Spleen (tissue), 11 donors: ENCODE data around the gene RPS19BP1. TPM values are rescaled to one million over a fixed set of nuclear protein-coding genes. Genes with fewer than 3 reads are reported as not detected.

ENCODE experiments used
- DNase-seq: peaks from one replicate; pipeline ENCODE4 v3.0.0-alpha.2; 2020
- H3K27ac ChIP-seq, 8 donors: fragments of 200-600 bp; sonication (generic) in 7 of 8; 1 replicate in 4 of 8; 2 replicates in 4 of 8; pipeline versions ENCODE4 v1.5.0 to v1.8.0; 2016 to 2021; ENCODE audit warnings: inconsistent platforms in 4 of 8, mild to moderate bottlenecking in 4 of 8, moderate library complexity in 1 of 8
- H3K27me3 ChIP-seq, 7 donors: fragments of 200-600 bp; sonication (generic) in 6 of 7; replicated peaks in 1 of 7; 1 replicate in 4 of 7; 2 replicates in 3 of 7; pipeline versions ENCODE4 v1.5.0 to v1.8.0; 2016 to 2021; ENCODE audit warnings: inconsistent platforms in 3 of 7, mild to moderate bottlenecking in 1 of 7
- H3K36me3 ChIP-seq, 6 donors: fragments of 200-600 bp; sonication (generic) in 5 of 6; 1 replicate in 4 of 6; 2 replicates in 2 of 6; pipeline versions ENCODE4 v1.5.0 to v1.8.0; 2016 to 2021; ENCODE audit warnings: inconsistent platforms in 2 of 6
- H3K4me1 ChIP-seq, 6 donors: fragments of 200-600 bp; sonication (generic) in 5 of 6; 1 replicate in 3 of 6; 2 replicates in 3 of 6; pipeline versions ENCODE4 v1.5.0 to v1.8.0; 2016 to 2021; ENCODE audit warnings: inconsistent platforms in 3 of 6
- H3K4me3 ChIP-seq, 8 donors: fragments of 200-600 bp; sonication (generic) in 7 of 8; 1 replicate in 4 of 8; 2 replicates in 4 of 8; pipeline versions ENCODE4 v1.5.0 to v1.8.0; 2016 to 2021; ENCODE audit warnings: inconsistent platforms in 4 of 8, mild to moderate bottlenecking in 4 of 8, moderate library complexity in 2 of 8
- H3K9me3 ChIP-seq, 8 donors: fragments of 200-600 bp; sonication (generic) in 7 of 8; 1 replicate in 4 of 8; 2 replicates in 4 of 8; pipeline versions ENCODE4 v1.5.0 to v1.8.0; 2016 to 2021; ENCODE audit warnings: inconsistent platforms in 4 of 8
- POLR2A ChIP-seq, 3 donors: fragments of 450-650 bp; IDR thresholded peaks; one replicate each; pipeline ENCODE4 v1.5.1; 2017; ENCODE audit warnings: antibody characterized with exemption in 3 of 3, mild to moderate bottlenecking in 1 of 3
- POLR2AphosphoS5 ChIP-seq, 3 donors: sonication (generic); formaldehyde crosslinking; IDR thresholded peaks; one replicate each; pipeline ENCODE4 v1.5.1; 2017; ENCODE audit warnings: antibody characterized with exemption in 3 of 3
- WGBS, 5 donors: extraction: QIAGEN DNeasy Blood & Tissue Kit in 3 of 5; methylation state at CpG; one replicate each; pipeline versions ENCODE4 v1.1.5 to v1.1.7; 2013 to 2018; 5-methylcytosine and 5-hydroxymethylcytosine counted together
- intact Hi-C: fragments of 100-400 bp; cut with DNase I; formaldehyde crosslinking; loops from one replicate; pipeline ENCODE4 v1.15.0; 2023; ENCODE audit warnings: low total_unique reads
- polyA plus RNA-seq, 3 donors: library from polyadenylated mRNA; stranded (reverse); fragments of 200-250 nt; gene quantifications; one replicate each; pipeline ENCODE4 v1.2.1, GENCODE V29; 2013
- total RNA-seq, 7 donors: library from RNA; depleted of rRNA in 3 of 7; stranded (reverse); fragments of >200 nt in 3 of 7; fragmentation: NEBNext Ultra II Directional in 4 of 7; extraction: Animal tissue kit (Norgen Biotek cat#: 25700) in 4 of 7; gene quantifications; one replicate each; pipeline versions ENCODE4 v1.1.0 to v1.2.1, GENCODE V29; 2016 to 2021
- TF ChIP-seq, protein P1 (sequence below), 11 experiments: fragments of 200-600 bp in 7 of 11; fragments of 450-650 bp in 4 of 11; sonication (generic) in 4 of 11; IDR thresholded peaks in 8 of 11; conservative IDR thresholded peaks in 3 of 11; 1 replicate in 7 of 11; 2 replicates in 4 of 11; pipeline versions ENCODE4 v1.4.0 to v1.8.0; 2016 to 2021; ENCODE audit warnings: antibody characterized with exemption in 11 of 11, inconsistent platforms in 4 of 11, mild to moderate bottlenecking in 1 of 11
- donor health status: healthy with polysubstance abuse.
- donor health status: DM: no; HTN: no; CAD: no; lungs with moderate emphysema.
- donor health status: DM: no; HTN: no; CAD: no.
- donor health status: Bipolar disorder and iron deficiency.
- donor health status: healthy.
- donor health status: DM: no; HTN: no; CAD: no.
- donor health status: DM: yes; HTN: yes; CAD: no.

The RPS19BP1 gene
- total and polyA plus RNA-seq, 10 donors, result 55.8 to 210 (median 96.6) TPM

DNA sequence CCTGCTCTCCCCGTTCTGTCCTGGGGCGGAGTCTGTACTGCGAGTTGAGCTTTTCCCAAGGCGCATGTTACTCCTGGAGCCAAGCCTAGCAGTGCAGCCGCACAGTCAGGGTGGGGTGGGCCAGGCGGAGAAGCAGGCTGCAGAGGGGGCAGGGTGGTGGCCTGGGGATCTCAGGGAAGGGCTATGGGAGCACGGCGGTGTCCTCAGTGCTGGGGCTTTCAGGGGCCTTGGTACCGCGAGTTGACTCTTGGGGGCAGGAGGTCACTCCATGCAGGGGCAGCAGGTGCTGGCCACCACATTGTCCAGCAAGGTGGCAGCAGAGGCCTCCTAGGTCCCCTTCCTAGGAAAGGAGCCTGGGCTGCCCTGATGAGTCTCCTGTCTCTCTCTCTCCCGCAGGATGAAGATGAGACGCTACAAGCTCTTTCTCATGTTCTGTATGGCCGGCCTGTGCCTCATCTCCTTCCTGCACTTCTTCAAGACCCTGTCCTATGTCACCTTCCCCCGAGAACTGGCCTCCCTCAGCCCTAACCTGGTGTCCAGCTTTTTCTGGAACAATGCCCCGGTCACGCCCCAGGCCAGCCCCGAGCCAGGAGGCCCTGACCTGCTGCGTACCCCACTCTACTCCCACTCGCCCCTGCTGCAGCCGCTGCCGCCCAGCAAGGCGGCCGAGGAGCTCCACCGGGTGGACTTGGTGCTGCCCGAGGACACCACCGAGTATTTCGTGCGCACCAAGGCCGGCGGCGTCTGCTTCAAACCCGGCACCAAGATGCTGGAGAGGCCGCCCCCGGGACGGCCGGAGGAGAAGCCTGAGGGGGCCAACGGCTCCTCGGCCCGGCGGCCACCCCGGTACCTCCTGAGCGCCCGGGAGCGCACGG is 45.4 kb downstream of the RPS19BP1 start:
- TF ChIP-seq, protein P1, sequence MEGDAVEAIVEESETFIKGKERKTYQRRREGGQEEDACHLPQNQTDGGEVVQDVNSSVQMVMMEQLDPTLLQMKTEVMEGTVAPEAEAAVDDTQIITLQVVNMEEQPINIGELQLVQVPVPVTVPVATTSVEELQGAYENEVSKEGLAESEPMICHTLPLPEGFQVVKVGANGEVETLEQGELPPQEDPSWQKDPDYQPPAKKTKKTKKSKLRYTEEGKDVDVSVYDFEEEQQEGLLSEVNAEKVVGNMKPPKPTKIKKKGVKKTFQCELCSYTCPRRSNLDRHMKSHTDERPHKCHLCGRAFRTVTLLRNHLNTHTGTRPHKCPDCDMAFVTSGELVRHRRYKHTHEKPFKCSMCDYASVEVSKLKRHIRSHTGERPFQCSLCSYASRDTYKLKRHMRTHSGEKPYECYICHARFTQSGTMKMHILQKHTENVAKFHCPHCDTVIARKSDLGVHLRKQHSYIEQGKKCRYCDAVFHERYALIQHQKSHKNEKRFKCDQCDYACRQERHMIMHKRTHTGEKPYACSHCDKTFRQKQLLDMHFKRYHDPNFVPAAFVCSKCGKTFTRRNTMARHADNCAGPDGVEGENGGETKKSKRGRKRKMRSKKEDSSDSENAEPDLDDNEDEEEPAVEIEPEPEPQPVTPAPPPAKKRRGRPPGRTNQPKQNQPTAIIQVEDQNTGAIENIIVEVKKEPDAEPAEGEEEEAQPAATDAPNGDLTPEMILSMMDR (IDR thresholded peaks at IDR 0.05 in 8 of 11, conservative IDR thresholded peaks at IDR 0.05 in 3 of 11), result no peak
- no peak for TF ChIP-seq POLR2AphosphoS5 (IDR thresholded peaks at IDR 0.05)
- no peak for TF ChIP-seq POLR2A (IDR thresholded peaks at IDR 0.05)
- Histone ChIP-seq H3K4me1 (peaks cover 6 to 16% (median 11%) of the 10 kb centered on the region in 6 donors), H3K27me3 (no peaks in the 10 kb centered on the region), H3K4me3 (no peak overlapping the region), H3K9me3 (no peaks in the 10 kb centered on the region), H3K36me3 (peaks cover 0 to 19% (median 4%) of the 10 kb centered on the region in 6 donors), H3K27ac (no peak overlapping the region)
- no peak for DNase-seq
- WGBS, 5 donors, result 88 to 96% (median 93%) methylated on average over 30 to 45 of the region's 45 CpGs
- intact Hi-C loops, result no loop called here

DNA sequence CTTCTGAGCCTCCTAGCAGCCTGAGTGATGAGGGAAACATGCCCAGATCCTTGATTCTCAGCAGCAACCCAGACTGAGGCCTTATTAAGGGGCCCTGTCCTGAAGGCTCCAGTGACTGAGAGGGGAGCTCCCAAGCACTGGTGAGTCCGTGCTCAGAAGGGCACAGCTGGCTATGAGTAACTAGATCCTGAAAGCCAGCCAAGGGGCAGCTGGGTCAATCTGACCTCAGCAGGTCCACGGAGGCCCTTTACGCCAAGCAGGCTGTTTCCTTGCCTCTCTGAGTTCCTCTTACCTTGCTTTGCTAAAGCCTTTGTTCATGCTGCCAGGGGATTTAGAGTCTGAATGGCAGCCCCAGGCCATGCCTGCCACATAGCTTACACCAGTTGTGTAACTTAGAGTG is 49.8 kb downstream of the RPS19BP1 start:
- Histone ChIP-seq H3K36me3 (peaks cover 0 to 11% (median 2%) of the 10 kb centered on the region in 6 donors), H3K4me1 (no peaks in the 10 kb centered on the region), H3K27ac (no peak overlapping the region), H3K4me3 (no peak overlapping the region), H3K27me3 (no peaks in the 10 kb centered on the region), H3K9me3 (no peaks in the 10 kb centered on the region)
- 74 to 84% (median 77%) methylated on average over 3 of the region's 3 CpGs for WGBS, 5 donors
- intact Hi-C loops, result no loop called here
- TF ChIP-seq, protein P1 (IDR thresholded peaks at IDR 0.05 in 8 of 11, conservative IDR thresholded peaks at IDR 0.05 in 3 of 11), result no peak
- no peak for TF ChIP-seq POLR2A (IDR thresholded peaks at IDR 0.05)
- TF ChIP-seq POLR2AphosphoS5 (IDR thresholded peaks at IDR 0.05), result no peak
- no peak for DNase-seq

DNA sequence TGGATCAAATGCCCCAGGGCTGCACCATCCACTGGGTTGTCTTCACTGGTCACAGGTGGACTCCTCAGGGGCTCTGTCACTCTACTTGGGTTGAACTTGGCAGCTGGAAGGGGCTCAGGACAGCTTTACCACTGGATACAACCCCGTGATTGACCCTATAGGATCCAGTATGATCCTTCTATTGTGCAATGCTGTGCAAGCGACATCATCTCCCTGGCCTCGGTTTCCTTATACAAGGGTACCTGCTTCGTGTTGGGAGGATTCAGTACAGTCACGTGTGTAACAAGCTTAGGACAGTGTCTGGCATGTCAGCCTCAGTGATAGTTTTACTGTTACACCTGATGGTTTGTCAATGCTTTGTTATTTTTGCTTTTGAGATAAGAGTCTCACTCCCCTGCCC is 51.0 kb downstream of the RPS19BP1 start:
- Histone ChIP-seq H3K4me1 (no peaks in the 10 kb centered on the region), H3K27me3 (no peaks in the 10 kb centered on the region), H3K36me3 (peaks cover 0 to 9% (median 0%) of the 10 kb centered on the region in 6 donors), H3K4me3 (no peak overlapping the region), H3K27ac (no peak overlapping the region), H3K9me3 (no peaks in the 10 kb centered on the region)
- TF ChIP-seq, protein P1 (IDR thresholded peaks at IDR 0.05 in 8 of 11, conservative IDR thresholded peaks at IDR 0.05 in 3 of 11), result no peak
- no peak for TF ChIP-seq POLR2AphosphoS5 (IDR thresholded peaks at IDR 0.05)
- TF ChIP-seq POLR2A (IDR thresholded peaks at IDR 0.05), result no peak
- intact Hi-C loops, result no loop called here
- 88 to 92% (median 92%) methylated on average over 5 of the region's 5 CpGs for WGBS, 5 donors
- DNase-seq, result no peak

DNA sequence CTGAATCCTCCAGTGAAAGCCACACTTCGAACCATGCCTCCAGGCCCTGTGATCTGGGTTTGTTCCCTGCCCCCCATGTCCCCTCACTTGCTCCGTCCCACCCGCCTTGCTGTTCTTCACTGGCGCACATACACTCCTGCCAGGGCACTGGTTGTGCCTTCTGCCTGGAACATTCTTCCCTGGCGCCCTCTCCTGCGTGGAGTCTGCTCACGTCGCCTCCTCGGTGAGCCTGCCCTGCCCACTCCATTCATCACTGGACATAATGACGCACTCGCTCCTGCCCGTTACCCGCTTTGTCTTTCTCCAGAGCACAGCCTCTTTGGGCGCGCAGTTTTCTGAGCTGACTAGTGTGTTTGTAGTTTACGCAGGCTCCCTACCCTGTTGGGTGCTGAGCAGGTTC is 51.5 kb downstream of the RPS19BP1 start:
- 93 to 97% (median 94%) methylated on average over 16 of the region's 16 CpGs for WGBS, 5 donors
- no peak overlapping the region for H3K27ac ChIP-seq
- TF ChIP-seq POLR2AphosphoS5 (IDR thresholded peaks at IDR 0.05) (no peak), POLR2A (IDR thresholded peaks at IDR 0.05) (no peak)
- TF ChIP-seq, protein P1 (IDR thresholded peaks at IDR 0.05 in 8 of 11, conservative IDR thresholded peaks at IDR 0.05 in 3 of 11), result no peak
- no peaks in the 10 kb centered on the region for H3K9me3 ChIP-seq
- no peak overlapping the region for H3K4me3 ChIP-seq
- H3K36me3 ChIP-seq, result peaks cover 0 to 9% (median 0%) of the 10 kb centered on the region in 6 donors
- no peak for DNase-seq
- H3K27me3 ChIP-seq, result no peaks in the 10 kb centered on the region
- no peaks in the 10 kb centered on the region for H3K4me1 ChIP-seq
- intact Hi-C loops, result no loop called here
